ENCODE measurements around the gene MARVELD2. TPM values are rescaled to one million over a fixed set of nuclear protein-coding genes. Genes with fewer than 3 reads are reported as not detected.
"Not testable (repeated sequence)": the region's sequence is repeated elsewhere in the genome, so short reads cannot be mapped to it uniquely, and the experiment has no call there.

Gene MARVELD2
- total and polyA plus RNA-seq, 4 experiments from 2014 or later = 0.20 to 1.5 (median 1.1) TPM

GRCh38 chr5:69418554-69418953 lies 3.6 kb downstream of the MARVELD2 start:
- Mint-ChIP-seq H3K4me1 (peaks cover 2 to 18% (median 13%) of the 10 kb centered on the region in 4 donors), H3K27ac (no peak overlapping the region), H3K4me3 (no peak overlapping the region), H3K36me3 (peaks cover 7 to 14% of the 10 kb centered on the region in 2 donors), H3K27me3 (no peaks in the 10 kb centered on the region), H3K9me3 (peaks cover 0 to 9% (median 0%) of the 10 kb centered on the region in 8 donors)
- Histone ChIP-seq H3K27ac (ENCODE audit: low read depth, low read length) (no peak overlapping the region), H3K4me3 (ENCODE audit: low read length in 2 of 2) (no peak overlapping the region), H3K27me3 (ENCODE audit: insufficient read depth, low read length) (no peaks in the 10 kb centered on the region), H3K9me3 (ENCODE audit: control insufficient read depth in 1 of 2, low read length in 2 of 2) (no peaks in the 10 kb centered on the region), H3K36me3 (ENCODE audit: insufficient read depth, low read length) (no peaks in the 10 kb centered on the region), H3K4me1 (ENCODE audit: insufficient read depth, low read length) (peaks cover 4% of the 10 kb centered on the region)
- POLR2A ChIA-PET (ENCODE audit: partially characterized antibody) = no interaction called here
- DNase-seq = no peak
- intact Hi-C loops (cut with micrococcal nuclease) = loop anchor here (5.0 kb wide), 1 partner anchor 326 kb away; the partner anchor contains the start of gene SLC30A5
- CTCF ChIA-PET (ENCODE audit: partially characterized antibody) = no interaction called here

- H3K27me3 Mint-ChIP-seq = no peaks in the 10 kb centered on the region
- H3K27ac ChIP-seq (ENCODE audit: low read depth, low read length) = no peak overlapping the region
- H3K4me1 ChIP-seq (ENCODE audit: insufficient read depth, low read length) = no peaks in the 10 kb centered on the region
- peaks cover 0 to 5% of the 10 kb centered on the region in 2 donors for H3K36me3 Mint-ChIP-seq
- H3K27ac Mint-ChIP-seq = peak overlapping the region in 1 of 7 donors; percentile 21
- no peaks in the 10 kb centered on the region for H3K4me1 Mint-ChIP-seq
- no peaks in the 10 kb centered on the region for H3K9me3 ChIP-seq (ENCODE audit: control insufficient read depth in 1 of 2, low read length in 2 of 2)
- POLR2A ChIA-PET (ENCODE audit: partially characterized antibody) = no interaction called here
- H3K4me3 ChIP-seq (ENCODE audit: low read length in 2 of 2) = no peak overlapping the region
- H3K27me3 ChIP-seq (ENCODE audit: insufficient read depth, low read length) = no peaks in the 10 kb centered on the region
- intact Hi-C loops (cut with micrococcal nuclease) = no loop called here
- H3K36me3 ChIP-seq (ENCODE audit: insufficient read depth, low read length) = no peaks in the 10 kb centered on the region
- H3K9me3 Mint-ChIP-seq = no peaks in the 10 kb centered on the region
- CTCF ChIA-PET (ENCODE audit: partially characterized antibody) = interaction anchor here (0.7 kb wide), 1 partner anchor 45 kb away, joined by 3 read pairs; no protein-coding TSS in a partner anchor
- no peak overlapping the region for H3K4me3 Mint-ChIP-seq
- DNase-seq = no peak
These were observed 16.7 kb downstream of the MARVELD2 start for GRCh38 chr5:69431424-69432303.

GRCh38 chr5:69432412-69433206 lies 17.7 kb downstream of the MARVELD2 start:
- H3K27ac Mint-ChIP-seq = no peak overlapping the region
- no peak overlapping the region for H3K4me3 Mint-ChIP-seq
- no peaks in the 10 kb centered on the region for H3K36me3 ChIP-seq (ENCODE audit: insufficient read depth, low read length)
- intact Hi-C loops (cut with micrococcal nuclease) = no loop called here
- DNase-seq = no peak
- H3K36me3 Mint-ChIP-seq = peaks cover 0 to 5% of the 10 kb centered on the region in 2 donors
- H3K27me3 Mint-ChIP-seq = no peaks in the 10 kb centered on the region
- H3K9me3 Mint-ChIP-seq = no peaks in the 10 kb centered on the region
- CTCF ChIA-PET (ENCODE audit: partially characterized antibody) = interaction anchor here (0.7 kb wide), 1 partner anchor 1153 kb away, joined by 3 read pairs; no protein-coding TSS in a partner anchor
- no peaks in the 10 kb centered on the region for H3K4me1 ChIP-seq (ENCODE audit: insufficient read depth, low read length)
- no peaks in the 10 kb centered on the region for H3K9me3 ChIP-seq (ENCODE audit: control insufficient read depth in 1 of 2, low read length in 2 of 2)
- H3K27me3 ChIP-seq (ENCODE audit: insufficient read depth, low read length) = no peaks in the 10 kb centered on the region
- no peak overlapping the region for H3K4me3 ChIP-seq (ENCODE audit: low read length in 2 of 2)
- no peak overlapping the region for H3K27ac ChIP-seq (ENCODE audit: low read depth, low read length)
- H3K4me1 Mint-ChIP-seq = no peaks in the 10 kb centered on the region
- POLR2A ChIA-PET (ENCODE audit: partially characterized antibody) = no interaction called here

- H3K9me3 Mint-ChIP-seq; POLR2A ChIA-PET (ENCODE audit: partially characterized antibody); H3K27me3 Mint-ChIP-seq; H3K4me1 ChIP-seq (ENCODE audit: insufficient read depth, low read length); H3K27ac ChIP-seq (ENCODE audit: low read depth, low read length); H3K36me3 ChIP-seq (ENCODE audit: insufficient read depth, low read length); H3K27me3 ChIP-seq (ENCODE audit: insufficient read depth, low read length); H3K27ac Mint-ChIP-seq; H3K4me3 Mint-ChIP-seq; H3K36me3 Mint-ChIP-seq; intact Hi-C loops (cut with micrococcal nuclease); CTCF ChIA-PET (ENCODE audit: partially characterized antibody); H3K4me1 Mint-ChIP-seq; H3K4me3 ChIP-seq (ENCODE audit: low read length in 2 of 2); H3K9me3 ChIP-seq (ENCODE audit: control insufficient read depth in 1 of 2, low read length in 2 of 2); DNase-seq: not testable (repeated sequence)
These were observed 20.5 kb downstream of the MARVELD2 start for GRCh38 chr5:69435276-69435884.

- Mint-ChIP-seq H3K27me3 (no peaks in the 10 kb centered on the region), H3K9me3 (no peaks in the 10 kb centered on the region), H3K4me1 (no peaks in the 10 kb centered on the region), H3K4me3 (no peak overlapping the region), H3K27ac (peak overlapping the region in 1 of 7 donors; percentile 36), H3K36me3 (no peaks in the 10 kb centered on the region)
- H3K27ac ChIP-seq (ENCODE audit: low read depth, low read length) = no peak overlapping the region
- no peak overlapping the region for H3K4me3 ChIP-seq (ENCODE audit: low read length in 2 of 2)
- no peak for DNase-seq
- no peaks in the 10 kb centered on the region for H3K9me3 ChIP-seq (ENCODE audit: control insufficient read depth in 1 of 2, low read length in 2 of 2)
- no peaks in the 10 kb centered on the region for H3K4me1 ChIP-seq (ENCODE audit: insufficient read depth, low read length)
- no peaks in the 10 kb centered on the region for H3K36me3 ChIP-seq (ENCODE audit: insufficient read depth, low read length)
- no peaks in the 10 kb centered on the region for H3K27me3 ChIP-seq (ENCODE audit: insufficient read depth, low read length)
- ChIA-PET CTCF (ENCODE audit: partially characterized antibody) (no interaction called here), POLR2A (ENCODE audit: partially characterized antibody) (no interaction called here)
- intact Hi-C loops (cut with micrococcal nuclease) = no loop called here
These were observed 29.3 kb downstream of the MARVELD2 start for GRCh38 chr5:69444127-69444754.

GRCh38 chr5:69449511-69449910 lies 34.6 kb downstream of the MARVELD2 start:
- intact Hi-C loops (cut with micrococcal nuclease) = no loop called here
- H3K27me3 ChIP-seq (ENCODE audit: insufficient read depth, low read length) = no peaks in the 10 kb centered on the region
- Mint-ChIP-seq H3K36me3 (no peaks in the 10 kb centered on the region), H3K4me3 (no peak overlapping the region), H3K27ac (no peak overlapping the region), H3K27me3 (peaks cover 0 to 2% of the 10 kb centered on the region in 2 donors), H3K4me1 (no peaks in the 10 kb centered on the region), H3K9me3 (no peaks in the 10 kb centered on the region)
- no peaks in the 10 kb centered on the region for H3K36me3 ChIP-seq (ENCODE audit: insufficient read depth, low read length)
- H3K4me1 ChIP-seq (ENCODE audit: insufficient read depth, low read length) = no peaks in the 10 kb centered on the region
- DNase-seq = no peak
- CTCF ChIA-PET (ENCODE audit: partially characterized antibody) = no interaction called here
- POLR2A ChIA-PET (ENCODE audit: partially characterized antibody) = no interaction called here
- no peak overlapping the region for H3K27ac ChIP-seq (ENCODE audit: low read depth, low read length)
- H3K4me3 ChIP-seq (ENCODE audit: low read length in 2 of 2) = no peak overlapping the region
- H3K9me3 ChIP-seq (ENCODE audit: control insufficient read depth in 1 of 2, low read length in 2 of 2) = no peaks in the 10 kb centered on the region

- ChIA-PET POLR2A (ENCODE audit: partially characterized antibody) (no interaction called here), CTCF (ENCODE audit: partially characterized antibody) (no interaction called here)
- no peaks in the 10 kb centered on the region for H3K9me3 Mint-ChIP-seq
- no peaks in the 10 kb centered on the region for H3K36me3 Mint-ChIP-seq
- H3K27ac Mint-ChIP-seq = no peak overlapping the region
- DNase-seq = no peak
- no peaks in the 10 kb centered on the region for H3K4me1 ChIP-seq (ENCODE audit: insufficient read depth, low read length)
- no peaks in the 10 kb centered on the region for H3K36me3 ChIP-seq (ENCODE audit: insufficient read depth, low read length)
- no peak overlapping the region for H3K4me3 ChIP-seq (ENCODE audit: low read length in 2 of 2)
- peaks cover 0 to 5% of the 10 kb centered on the region in 2 donors for H3K27me3 Mint-ChIP-seq
- no peaks in the 10 kb centered on the region for H3K4me1 Mint-ChIP-seq
- intact Hi-C loops (cut with micrococcal nuclease) = no loop called here
- H3K27me3 ChIP-seq (ENCODE audit: insufficient read depth, low read length) = no peaks in the 10 kb centered on the region
- H3K27ac ChIP-seq (ENCODE audit: low read depth, low read length) = no peak overlapping the region
- no peaks in the 10 kb centered on the region for H3K9me3 ChIP-seq (ENCODE audit: control insufficient read depth in 1 of 2, low read length in 2 of 2)
- H3K4me3 Mint-ChIP-seq = no peak overlapping the region
These were observed 35.2 kb downstream of the MARVELD2 start for GRCh38 chr5:69450116-69450515.

Data from CD4-positive, alpha-beta memory T cell (primary cell).